Astrocyte (in vitro differentiated cells and primary cell): Measurements from ENCODE around the gene LRIG2. TPM values are rescaled to one million over a fixed set of nuclear protein-coding genes. Genes with fewer than 3 reads are reported as not detected.

Source experiments
- DNase-seq: peaks from one replicate; pipeline ENCODE4 v3.0.0-alpha.2; 2010; ENCODE audit warnings: low read depth
- FAIRE-seq: peaks from 2 replicates; lab custom pipeline; 2011; peaks lifted over from hg19 to GRCh38; lab: Jason Lieb, UNC
- H2AFZ ChIP-seq: 2 replicates; pipeline ENCODE4 v1.6.0; 2012; ENCODE audit warnings: low read depth, low read length, inconsistent platforms
- H3K27ac ChIP-seq: 2 replicates; pipeline ENCODE4 v1.5.1; 2011; ENCODE audit warnings: low read depth, low read length, inconsistent platforms
- H3K27me3 ChIP-seq: 2 replicates; pipeline ENCODE4 v1.6.0; 2011; ENCODE audit warnings: low read length, inconsistent platforms; ENCODE audit not compliant: insufficient read depth
- H3K36me3 ChIP-seq: 2 replicates; pipeline ENCODE4 v1.5.1; 2011; ENCODE audit warnings: low read length, inconsistent platforms; ENCODE audit not compliant: insufficient read depth
- H3K4me1 ChIP-seq: 2 replicates; pipeline ENCODE4 v1.5.1; 2011; ENCODE audit warnings: low read length, inconsistent platforms; ENCODE audit not compliant: insufficient read depth
- H3K4me2 ChIP-seq: 2 replicates; pipeline ENCODE4 v1.6.0; 2012; ENCODE audit warnings: low read length, inconsistent platforms
- H3K4me3 ChIP-seq: 2 replicates; pipeline ENCODE4 v1.5.1; 2011; ENCODE audit warnings: low read depth, mild to moderate bottlenecking, low read length, inconsistent platforms; ENCODE audit not compliant: insufficient read depth
- H3K79me2 ChIP-seq: 2 replicates; pipeline ENCODE4 v1.6.0; 2012; ENCODE audit warnings: mild to moderate bottlenecking, low read length, inconsistent platforms; ENCODE audit not compliant: insufficient read depth
- H3K9ac ChIP-seq: 2 replicates; pipeline ENCODE4 v1.6.0; 2012; ENCODE audit warnings: mild to moderate bottlenecking, low read length, inconsistent platforms
- H3K9me3 ChIP-seq: 2 replicates; pipeline ENCODE4 v1.5.1; 2012; ENCODE audit warnings: low read depth, mild to moderate bottlenecking, low read length, inconsistent platforms; ENCODE audit not compliant: insufficient read depth
- H4K20me1 ChIP-seq: 2 replicates; pipeline ENCODE4 v1.6.0; 2012; ENCODE audit warnings: low read length, inconsistent platforms; ENCODE audit not compliant: insufficient read depth
- H3K27ac Mint-ChIP-seq: one replicate; pipeline ENCODE4 v1.8.0; 2021; ENCODE audit warnings: mild to moderate bottlenecking, mixed read lengths; ENCODE audit not compliant: unreplicated experiment
- H3K27me3 Mint-ChIP-seq: one replicate; pipeline ENCODE4 v1.8.0; 2021; ENCODE audit warnings: low read depth, mixed read lengths; ENCODE audit not compliant: unreplicated experiment
- H3K36me3 Mint-ChIP-seq: one replicate; pipeline ENCODE4 v1.8.0; 2021; ENCODE audit warnings: low read depth, mixed read lengths; ENCODE audit not compliant: unreplicated experiment
- H3K4me1 Mint-ChIP-seq: one replicate; pipeline ENCODE4 v1.8.0; 2021; ENCODE audit warnings: low read depth, mixed read lengths; ENCODE audit not compliant: unreplicated experiment
- H3K4me3 Mint-ChIP-seq: one replicate; pipeline ENCODE4 v1.8.0; 2021; ENCODE audit warnings: mild to moderate bottlenecking, moderate library complexity, mixed read lengths; ENCODE audit not compliant: unreplicated experiment
- H3K9me3 Mint-ChIP-seq: one replicate; pipeline ENCODE4 v1.8.0; 2021; ENCODE audit warnings: mild to moderate bottlenecking, mixed read lengths; ENCODE audit not compliant: unreplicated experiment
- EZH2 ChIP-seq: IDR thresholded peaks from 2 replicates; pipeline ENCODE4 v1.6.1; 2012; ENCODE audit warnings: mild to moderate bottlenecking, low read length, inconsistent platforms; ENCODE audit not compliant: insufficient read depth
- total RNA-seq: library from RNA; stranded (reverse); gene quantifications from 2 replicates; pipeline ENCODE4 v1.2.1, GENCODE V29; 2021
- TF ChIP-seq, protein P1 (sequence below): IDR thresholded peaks from 2 replicates; pipeline ENCODE4 v1.5.1; 2011; ENCODE audit warnings: low read depth, mild to moderate bottlenecking, inconsistent platforms, low read length, moderate library complexity; ENCODE audit not compliant: insufficient read depth

The LRIG2 gene
- total RNA-seq, 1 donor from 2014 or later: 14.2 TPM

- H3K27ac ChIP-seq: no peak overlapping the region
- no peaks in the 10 kb centered on the region for H3K4me1 ChIP-seq
- no peak overlapping the region for H2AFZ ChIP-seq
- H3K9ac ChIP-seq: no peak overlapping the region
- H3K36me3 ChIP-seq: peaks cover 51% of the 10 kb centered on the region
- H3K4me3 ChIP-seq: no peak overlapping the region
- no peak overlapping the region for H3K4me2 ChIP-seq
- no peaks in the 10 kb centered on the region for H4K20me1 ChIP-seq
- Mint-ChIP-seq H3K27ac (no peak overlapping the region), H3K9me3 (no peaks in the 10 kb centered on the region), H3K4me3 (no peak overlapping the region), H3K27me3 (no peaks in the 10 kb centered on the region), H3K36me3 (peaks cover 18% of the 10 kb centered on the region), H3K4me1 (no peaks in the 10 kb centered on the region)
- DNase-seq: no peak
- TF ChIP-seq, protein P1, sequence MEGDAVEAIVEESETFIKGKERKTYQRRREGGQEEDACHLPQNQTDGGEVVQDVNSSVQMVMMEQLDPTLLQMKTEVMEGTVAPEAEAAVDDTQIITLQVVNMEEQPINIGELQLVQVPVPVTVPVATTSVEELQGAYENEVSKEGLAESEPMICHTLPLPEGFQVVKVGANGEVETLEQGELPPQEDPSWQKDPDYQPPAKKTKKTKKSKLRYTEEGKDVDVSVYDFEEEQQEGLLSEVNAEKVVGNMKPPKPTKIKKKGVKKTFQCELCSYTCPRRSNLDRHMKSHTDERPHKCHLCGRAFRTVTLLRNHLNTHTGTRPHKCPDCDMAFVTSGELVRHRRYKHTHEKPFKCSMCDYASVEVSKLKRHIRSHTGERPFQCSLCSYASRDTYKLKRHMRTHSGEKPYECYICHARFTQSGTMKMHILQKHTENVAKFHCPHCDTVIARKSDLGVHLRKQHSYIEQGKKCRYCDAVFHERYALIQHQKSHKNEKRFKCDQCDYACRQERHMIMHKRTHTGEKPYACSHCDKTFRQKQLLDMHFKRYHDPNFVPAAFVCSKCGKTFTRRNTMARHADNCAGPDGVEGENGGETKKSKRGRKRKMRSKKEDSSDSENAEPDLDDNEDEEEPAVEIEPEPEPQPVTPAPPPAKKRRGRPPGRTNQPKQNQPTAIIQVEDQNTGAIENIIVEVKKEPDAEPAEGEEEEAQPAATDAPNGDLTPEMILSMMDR: no peak
- no peak for TF ChIP-seq EZH2
- no peaks in the 10 kb centered on the region for H3K27me3 ChIP-seq
- no peaks in the 10 kb centered on the region for H3K9me3 ChIP-seq
- H3K79me2 ChIP-seq: no peaks in the 10 kb centered on the region
- no peak for FAIRE-seq
These were observed 45.3 kb downstream of the LRIG2 start for GRCh38 chr1:113118266-113118665.

DNA sequence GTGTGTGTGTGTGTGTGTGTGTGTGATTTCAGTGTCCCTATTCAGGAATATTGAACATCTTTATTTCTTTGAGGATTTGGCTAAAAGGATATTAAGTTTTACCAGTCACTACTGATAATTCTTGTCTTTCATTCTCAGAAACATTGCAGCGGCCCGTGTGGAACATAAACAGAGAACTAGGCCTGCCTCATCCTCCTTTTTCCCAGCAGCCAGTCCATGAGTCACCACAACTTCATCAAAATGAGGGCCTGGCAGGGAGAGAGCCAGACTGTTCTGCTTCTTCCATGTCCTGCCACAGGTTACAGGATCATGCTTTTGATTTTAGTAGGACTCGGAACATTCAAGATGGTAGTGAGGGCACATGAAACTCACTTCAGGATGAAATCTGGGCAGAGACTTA lies 50.7 kb downstream of the LRIG2 start:
- no peaks in the 10 kb centered on the region for H3K9me3 Mint-ChIP-seq
- TF ChIP-seq, protein P1: no peak
- TF ChIP-seq EZH2: no peak
- Histone ChIP-seq H3K9ac (peak overlapping the region; percentile 4), H3K9me3 (no peaks in the 10 kb centered on the region), H2AFZ (no peak overlapping the region), H3K36me3 (peaks cover 49% of the 10 kb centered on the region), H3K4me2 (no peak overlapping the region), H3K4me1 (peaks cover 4% of the 10 kb centered on the region), H3K79me2 (no peaks in the 10 kb centered on the region), H4K20me1 (peaks cover 15% of the 10 kb centered on the region), H3K27ac (peak overlapping the region; percentile 6), H3K27me3 (no peaks in the 10 kb centered on the region), H3K4me3 (no peak overlapping the region)
- H3K27me3 Mint-ChIP-seq: no peaks in the 10 kb centered on the region
- H3K4me1 Mint-ChIP-seq: peaks cover 8% of the 10 kb centered on the region
- no peak overlapping the region for H3K4me3 Mint-ChIP-seq
- FAIRE-seq: no peak
- H3K36me3 Mint-ChIP-seq: peaks cover 21% of the 10 kb centered on the region
- DNase-seq: peak; percentile 68
- H3K27ac Mint-ChIP-seq: peak overlapping the region; percentile 90

- peak overlapping the region; percentile 4 for H3K9ac ChIP-seq
- no peaks in the 10 kb centered on the region for H3K9me3 Mint-ChIP-seq
- peaks cover 4% of the 10 kb centered on the region for H3K4me1 ChIP-seq
- peaks cover 15% of the 10 kb centered on the region for H4K20me1 ChIP-seq
- H3K4me3 Mint-ChIP-seq: no peak overlapping the region
- no peaks in the 10 kb centered on the region for H3K27me3 Mint-ChIP-seq
- no peak overlapping the region for H3K27ac Mint-ChIP-seq
- no peak overlapping the region for H3K4me3 ChIP-seq
- H3K36me3 Mint-ChIP-seq: peaks cover 15% of the 10 kb centered on the region
- FAIRE-seq (no peak), DNase-seq (peak; percentile 8)
- H3K9me3 ChIP-seq: no peaks in the 10 kb centered on the region
- peaks cover 43% of the 10 kb centered on the region for H3K36me3 ChIP-seq
- H3K4me1 Mint-ChIP-seq: peaks cover 8% of the 10 kb centered on the region
- no peak overlapping the region for H3K4me2 ChIP-seq
- H2AFZ ChIP-seq: no peak overlapping the region
- no peaks in the 10 kb centered on the region for H3K27me3 ChIP-seq
- no peaks in the 10 kb centered on the region for H3K79me2 ChIP-seq
- TF ChIP-seq, protein P1: no peak
- no peak for TF ChIP-seq EZH2
- no peak overlapping the region for H3K27ac ChIP-seq
These were observed 51.4 kb downstream of the LRIG2 start for GRCh38 chr1:113124366-113124765.
